ENCODE results near the gene AKAP8. TPM values are rescaled to one million over a fixed set of nuclear protein-coding genes. Genes with fewer than 3 reads are reported as not detected.

The AKAP8 gene
- 10 to 100 TPM; 20.1 to 32.9 (median 29.1) TPM for total RNA-seq

DNA sequence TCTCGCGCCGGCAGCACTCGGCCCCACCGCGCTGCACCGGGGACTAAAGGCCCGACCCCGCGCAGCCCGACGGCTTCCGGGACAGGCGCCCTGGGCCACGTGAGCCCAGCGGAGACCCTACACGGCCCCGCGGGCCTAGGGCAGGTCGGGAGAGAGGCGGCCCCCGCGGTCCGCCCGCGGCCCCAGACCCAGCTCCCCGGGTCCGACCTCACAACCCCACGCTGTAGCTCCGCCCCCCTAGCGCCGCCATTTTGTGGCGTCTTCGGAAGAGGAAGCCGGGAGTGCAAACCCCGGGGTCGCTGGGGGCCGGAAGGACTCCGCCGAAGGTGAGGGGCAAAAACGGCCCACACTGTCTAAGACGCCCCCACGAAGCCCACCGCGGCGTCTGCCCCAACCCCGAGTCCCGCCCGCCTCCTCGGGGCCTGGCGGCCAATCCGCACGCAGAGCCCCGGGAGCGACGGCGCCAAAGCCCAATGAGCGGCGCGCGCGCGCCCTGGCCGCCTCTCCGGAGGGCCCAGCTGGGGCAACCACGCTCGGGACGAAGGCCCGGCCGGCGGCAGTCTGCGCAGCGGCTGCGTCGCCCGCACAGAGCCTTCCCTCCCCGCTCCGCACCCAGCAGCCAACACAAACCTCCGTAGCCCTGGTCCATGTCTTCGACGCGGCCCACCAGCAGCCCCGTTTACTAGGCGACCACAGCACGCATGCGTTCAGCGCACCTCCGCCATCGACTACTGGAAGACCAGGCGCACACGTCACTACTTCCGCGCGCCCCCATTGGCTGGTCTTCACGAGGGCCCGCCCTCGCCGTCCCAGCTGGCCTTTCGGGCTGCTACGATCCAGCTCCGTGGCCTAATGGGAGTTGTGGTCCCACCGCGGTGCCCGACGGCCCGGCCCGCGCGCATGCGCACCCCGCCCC, at the start of gene AKAP8:
Gene AKAP8 (minus strand): TSS at position 705 of the 916 bp plus-strand sequence. CDS start 56 bp downstream, at position 649.
- TF ChIP-seq, protein P1, sequence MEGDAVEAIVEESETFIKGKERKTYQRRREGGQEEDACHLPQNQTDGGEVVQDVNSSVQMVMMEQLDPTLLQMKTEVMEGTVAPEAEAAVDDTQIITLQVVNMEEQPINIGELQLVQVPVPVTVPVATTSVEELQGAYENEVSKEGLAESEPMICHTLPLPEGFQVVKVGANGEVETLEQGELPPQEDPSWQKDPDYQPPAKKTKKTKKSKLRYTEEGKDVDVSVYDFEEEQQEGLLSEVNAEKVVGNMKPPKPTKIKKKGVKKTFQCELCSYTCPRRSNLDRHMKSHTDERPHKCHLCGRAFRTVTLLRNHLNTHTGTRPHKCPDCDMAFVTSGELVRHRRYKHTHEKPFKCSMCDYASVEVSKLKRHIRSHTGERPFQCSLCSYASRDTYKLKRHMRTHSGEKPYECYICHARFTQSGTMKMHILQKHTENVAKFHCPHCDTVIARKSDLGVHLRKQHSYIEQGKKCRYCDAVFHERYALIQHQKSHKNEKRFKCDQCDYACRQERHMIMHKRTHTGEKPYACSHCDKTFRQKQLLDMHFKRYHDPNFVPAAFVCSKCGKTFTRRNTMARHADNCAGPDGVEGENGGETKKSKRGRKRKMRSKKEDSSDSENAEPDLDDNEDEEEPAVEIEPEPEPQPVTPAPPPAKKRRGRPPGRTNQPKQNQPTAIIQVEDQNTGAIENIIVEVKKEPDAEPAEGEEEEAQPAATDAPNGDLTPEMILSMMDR (IDR thresholded peaks at IDR 0.05; ENCODE audit: low read depth), result no peak

DNA sequence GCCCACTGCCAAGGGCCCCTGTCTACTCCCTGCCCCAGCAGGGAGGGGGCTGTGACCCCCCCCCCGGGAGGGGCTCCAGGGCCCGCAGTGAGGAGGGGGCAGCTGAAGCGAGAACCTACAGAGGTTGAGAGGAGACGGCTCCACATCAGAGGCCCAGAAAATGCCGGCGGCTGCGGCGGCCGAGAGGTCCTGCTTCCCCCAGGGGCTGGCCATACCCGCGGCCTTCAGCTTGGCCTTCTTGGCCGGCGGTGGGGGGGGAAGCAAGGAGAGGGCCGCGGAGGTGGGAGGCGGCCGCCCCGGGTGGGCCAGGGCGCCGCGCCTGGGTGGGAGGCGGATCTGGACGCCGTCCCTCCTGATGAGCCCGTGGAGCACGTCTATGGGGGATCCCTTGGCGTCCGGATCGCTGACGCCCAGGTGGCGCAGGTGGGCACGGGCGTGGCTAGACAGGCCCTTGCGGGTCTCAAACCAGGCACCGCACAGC, 48.4 kb upstream of the AKAP8 start:
- TF ChIP-seq, protein P1 (IDR thresholded peaks at IDR 0.05; ENCODE audit: low read depth), result no peak

DNA sequence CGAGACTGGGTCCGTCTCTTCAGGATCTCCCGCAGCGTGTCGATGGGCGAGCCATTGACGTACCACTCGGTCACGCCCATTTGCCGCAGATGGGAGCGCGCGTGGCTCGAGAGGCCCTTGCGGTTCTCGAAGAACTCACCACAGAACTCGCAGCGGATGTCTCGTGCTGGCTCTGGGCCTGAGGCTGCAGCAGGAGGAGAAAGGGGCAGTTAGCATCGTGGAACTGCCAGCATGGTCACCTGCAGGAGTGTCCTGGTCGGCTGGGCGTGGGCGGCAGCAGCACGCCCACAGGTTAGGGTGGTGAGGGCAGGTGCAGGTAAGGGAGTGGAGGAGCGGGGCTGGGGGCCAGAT, 47.7 kb upstream of the AKAP8 start:
- TF ChIP-seq, protein P1 (IDR thresholded peaks at IDR 0.05; ENCODE audit: low read depth), result no peak

DNA sequence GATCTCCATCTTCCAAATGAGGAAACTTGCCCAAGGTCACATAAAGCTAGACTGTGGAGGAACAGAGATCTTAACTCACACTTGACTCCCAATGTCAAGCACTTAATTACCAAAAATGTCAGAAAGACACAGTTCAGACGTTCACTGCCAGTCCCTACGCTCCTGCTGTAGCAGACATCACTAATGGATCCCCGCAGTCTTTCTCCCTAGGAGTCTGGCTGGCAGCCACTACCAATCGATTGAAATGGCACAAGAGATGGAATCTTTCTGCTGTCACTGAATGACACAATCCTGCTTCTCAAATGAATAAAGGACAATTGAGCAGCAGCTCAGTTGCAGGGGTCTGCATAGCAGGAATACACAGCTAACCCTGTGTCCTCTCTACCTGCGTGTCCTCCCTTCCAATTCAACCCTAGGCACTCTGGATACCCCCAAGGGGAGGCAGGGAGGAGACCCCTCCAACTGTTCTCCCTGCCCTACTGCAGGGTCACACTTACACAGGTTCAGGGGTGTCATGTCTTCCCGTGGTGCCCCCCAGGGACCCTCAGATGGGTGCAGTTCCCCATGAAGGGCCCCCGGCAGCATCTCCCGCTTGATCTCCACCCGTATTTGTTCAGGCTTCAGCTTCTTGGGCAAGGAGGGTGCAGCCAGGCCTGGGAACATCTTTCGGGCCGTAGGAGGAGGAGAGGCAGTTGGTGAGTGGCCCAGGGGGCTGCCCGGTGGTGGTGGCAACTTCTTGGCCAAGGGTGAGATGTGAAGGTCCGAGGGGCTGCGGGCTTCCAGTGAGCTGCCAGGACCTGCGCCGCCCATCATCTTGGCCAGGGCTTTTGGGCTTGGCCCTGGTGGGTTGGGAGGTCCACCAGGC, 47.1 kb upstream of the AKAP8 start:
- TF ChIP-seq, protein P1 (IDR thresholded peaks at IDR 0.05; ENCODE audit: low read depth), result no peak

DNA sequence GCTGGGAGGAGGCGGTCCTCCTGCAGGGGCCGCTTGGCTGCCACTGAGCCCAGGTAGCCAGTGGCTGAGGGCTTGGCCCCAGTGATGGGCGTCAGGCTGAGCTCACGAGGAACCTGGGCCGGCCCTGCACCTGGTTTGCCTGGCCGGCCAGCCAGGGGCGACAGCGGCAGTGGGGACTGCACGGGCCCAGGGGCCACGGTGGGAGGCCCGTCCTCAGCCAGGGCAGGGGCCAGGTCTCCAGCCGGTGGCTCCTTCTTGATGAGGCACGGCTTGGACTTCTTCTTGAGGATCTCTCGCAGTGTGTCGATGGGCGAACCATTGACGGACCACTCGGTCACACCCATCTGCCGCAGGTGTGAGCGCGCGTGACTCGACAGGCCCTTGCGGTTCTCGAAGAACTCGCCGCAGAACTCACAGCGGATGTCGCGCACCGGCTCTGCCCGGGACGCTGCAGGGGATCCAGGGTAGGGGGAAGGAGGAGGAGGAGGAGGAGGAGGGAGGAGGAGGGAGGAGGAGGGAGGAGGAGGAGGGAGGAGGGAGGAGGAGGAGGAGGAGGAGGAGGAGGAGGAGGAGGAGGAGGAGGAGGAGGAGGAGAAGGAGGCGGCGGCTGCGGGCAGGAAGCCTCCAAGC, 45.8 kb upstream of the AKAP8 start:
- TF ChIP-seq, protein P1 (IDR thresholded peaks at IDR 0.05; ENCODE audit: low read depth), result no peak

DNA sequence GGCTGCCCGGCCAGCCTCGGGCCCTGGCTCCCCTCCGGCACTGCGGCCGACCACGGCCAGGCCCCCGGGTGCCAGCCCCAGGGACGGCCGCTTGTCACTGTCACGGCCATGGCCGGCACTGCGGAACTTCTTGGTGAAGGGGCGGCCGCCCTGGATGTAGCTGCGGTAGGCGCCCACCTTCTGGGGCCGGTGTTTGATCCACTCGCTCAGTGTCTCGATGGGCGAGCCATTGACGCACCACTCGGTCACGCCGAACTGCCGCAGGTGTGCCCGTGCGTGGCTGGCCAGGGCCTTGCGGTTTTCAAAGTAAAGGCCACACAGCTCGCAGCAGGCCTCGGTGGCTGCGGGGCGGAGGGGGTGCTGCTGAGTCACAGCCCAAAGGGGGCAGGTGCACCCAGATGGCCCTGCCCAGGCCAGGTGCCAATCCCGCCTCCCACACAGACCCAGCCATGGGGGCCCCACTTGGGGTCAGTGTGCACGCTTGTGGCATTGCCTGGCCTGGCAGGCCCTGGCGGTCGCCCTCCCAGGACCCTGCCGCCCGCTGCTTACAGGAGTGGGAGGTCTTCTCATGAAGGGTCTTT, 45.2 kb upstream of the AKAP8 start:
- TF ChIP-seq, protein P1 (IDR thresholded peaks at IDR 0.05; ENCODE audit: low read depth), result no peak
